Measurements from ENCODE around the gene OR4K13.

Gene OR4K13

GRCh38 chr14:20035938-20036337 lies at the start of gene OR4K13:
OR4K13 (minus strand) TSS chr14:20036038; CDS start chr14:20034758, 1,280 bp downstream.
- no peak for DNase-seq

GRCh38 chr14:20059745-20060144 lies 23.9 kb upstream of the OR4K13 start, which contains the start of gene OR4L1:
OR4L1 (plus strand) TSS chr14:20060045; CDS start chr14:20060045, 0 bp downstream.
- DNase-seq: no peak

GRCh38 chr14:20048202-20048601 lies 12.4 kb upstream of the OR4K13 start:
- no peak for DNase-seq

GRCh38 chr14:20044243-20044642 lies 8.4 kb upstream of the OR4K13 start:
- DNase-seq: no peak

GRCh38 chr14:20035449-20035848 lies 389 bp downstream of the OR4K13 start:
- DNase-seq: no peak

- DNase-seq: no peak
Observed at GRCh38 chr14:20031058-20031457, 4.8 kb downstream of the OR4K13 start.

- no peak for DNase-seq
Observed at GRCh38 chr14:20019257-20019865, 16.5 kb downstream of the OR4K13 start, which contains the start of gene OR4K14. OR4K14 (minus strand) TSS chr14:20019307; CDS start chr14:20015193, 4,114 bp downstream.

- DNase-seq: no peak
Observed at GRCh38 chr14:20008156-20008555, 27.7 kb downstream of the OR4K13 start.

GRCh38 chr14:20002319-20002718 lies 33.5 kb downstream of the OR4K13 start:
- no peak for DNase-seq

GRCh38 chr14:20001863-20002262 lies 34.0 kb downstream of the OR4K13 start, which contains the start of gene OR4Q2:
OR4Q2 (plus strand) TSS chr14:20002163.
- DNase-seq: no peak

- no peak for DNase-seq
Observed at GRCh38 chr14:19993438-19993837, 42.4 kb downstream of the OR4K13 start.
